K562 (cell line): ENCODE measurements around the gene MAP10. TPM values are rescaled to one million over a fixed set of nuclear protein-coding genes. Genes with fewer than 3 reads are reported as not detected.
A peak's percentile ranks its signal among the peaks of the same experiment; 100 is the strongest.

Experiments used
- CEBPB ChIP-seq: fragments of 450-650 bp; IDR thresholded peaks from 2 replicates; pipeline ENCODE4 v1.6.1; 2016; ENCODE audit warnings: missing genetic modification characterization, missing compliant biosample characterization
- CXXC5 ChIP-seq: fragments of 250-450 bp; sonication (Bioruptor Pico); IDR thresholded peaks from 2 replicates; pipeline ENCODE4 v1.8.0; 2022; ENCODE audit warnings: inconsistent platforms, mild to moderate bottlenecking, moderate library complexity
- ERF ChIP-seq: fragments of 450-650 bp; formaldehyde crosslinking; IDR thresholded peaks from 2 replicates; pipeline ENCODE4 v1.4.0; 2020; ENCODE audit warnings: mild to moderate bottlenecking, mixed read lengths
- KAT8 ChIP-seq: fragments of 450-650 bp; IDR thresholded peaks from 2 replicates; pipeline ENCODE4 v1.6.1; 2016; ENCODE audit warnings: low read depth, mild to moderate bottlenecking
- MEF2D ChIP-seq: conservative IDR thresholded peaks from 2 replicates; pipeline ENCODE4 v1.6.1; 2016; ENCODE audit warnings: low read depth, missing genetic modification characterization, missing compliant biosample characterization
- NFIX ChIP-seq: fragments of 250-450 bp; sonication (Bioruptor Pico); IDR thresholded peaks from 2 replicates; pipeline ENCODE4 v1.4.0; 2020; ENCODE audit warnings: low read depth, mild to moderate bottlenecking, moderate library complexity
- PCBP1 ChIP-seq: fragments of 200-400 bp; formaldehyde crosslinking; IDR thresholded peaks from 2 replicates; pipeline ENCODE4 v1.6.1; 2018; ENCODE audit warnings: mild to moderate bottlenecking, low read depth, low read length; ENCODE audit not compliant: poor library complexity, severe bottlenecking
- PHF20 ChIP-seq: fragments of 450-650 bp; IDR thresholded peaks from 2 replicates; pipeline ENCODE4 v1.6.1; 2018; ENCODE audit not compliant: partially characterized antibody
- SAFB ChIP-seq: fragments of 200-400 bp; formaldehyde crosslinking; IDR thresholded peaks from 2 replicates; pipeline ENCODE4 v1.6.1; 2017; ENCODE audit warnings: low read depth, low read length, borderline replicate concordance
- SAFB2 ChIP-seq: fragments of 200-400 bp; formaldehyde crosslinking; IDR thresholded peaks from 2 replicates; pipeline ENCODE4 v1.6.1; 2018; ENCODE audit warnings: borderline replicate concordance, low read length, low read depth, moderate library complexity; ENCODE audit not compliant: severe bottlenecking
- SMAD4 ChIP-seq: fragments of 250-450 bp; sonication (Bioruptor Pico); conservative IDR thresholded peaks from 2 replicates; pipeline ENCODE4 v1.8.0; 2021; ENCODE audit warnings: inconsistent platforms, mild to moderate bottlenecking, moderate library complexity
- SPI1 ChIP-seq: IDR thresholded peaks from 2 replicates; pipeline ENCODE4 v1.6.1; 2011; ENCODE audit warnings: low read depth, low read length, control low read depth, borderline replicate concordance
- ZNF121 ChIP-seq: sonication (generic); formaldehyde crosslinking; conservative IDR thresholded peaks from 2 replicates; pipeline ENCODE4 v1.8.0; 2022; ENCODE audit warnings: missing genetic modification reagents
- ZNF165 ChIP-seq: fragments of 250-450 bp; sonication (Bioruptor Pico); IDR thresholded peaks from 2 replicates; pipeline ENCODE4 v1.4.0; 2020; ENCODE audit warnings: borderline replicate concordance
- ZNF232 ChIP-seq: sonication (generic); formaldehyde crosslinking; IDR thresholded peaks from 2 replicates; pipeline ENCODE4 v1.8.0; 2022; ENCODE audit warnings: mild to moderate bottlenecking, missing genetic modification reagents
- polyA plus RNA-seq, 8 experiments: library from polyadenylated mRNA; depleted of rRNA in 4 of 8; stranded (reverse) in 5 of 8; unstranded in 3 of 8; fragments of >200 nt; fragmentation: Nextera tagmentation in 2 of 8; fragmentation: Illumina TruSeq in 1 of 8; extraction: Ambion mirVana in 2 of 8; extraction: Trizol in 1 of 8; gene quantifications; 2 replicates each; pipeline versions ENCODE4 v1.2.1 to v1.2.3, GENCODE V29; 2011 to 2014; ENCODE audit warnings: inconsistent platforms in 1 of 8, missing spikeins in 1 of 8
- total RNA-seq, 7 experiments: library from RNA; depleted of rRNA in 6 of 7; stranded (reverse); fragments of >200 nt in 6 of 7; fragmentation: Illumina TruSeq in 2 of 7; extraction: Trizol in 2 of 7; gene quantifications; 2 replicates each; pipeline versions ENCODE4 v1.2.1 to v1.2.3, GENCODE V29; 2011 to 2021; ENCODE audit warnings: low replicate concordance in 1 of 7
- TF ChIP-seq, protein P1 (sequence below): fragments of 450-650 bp; IDR thresholded peaks from 2 replicates; pipeline ENCODE4 v1.6.1; 2016; ENCODE audit warnings: low read depth
- TF ChIP-seq, protein P2 (sequence below): fragments of 250-450 bp; sonication (Bioruptor Pico); IDR thresholded peaks from 2 replicates; pipeline ENCODE4 v1.8.0; 2021; ENCODE audit warnings: borderline replicate concordance, mild to moderate bottlenecking, moderate library complexity; ENCODE audit not compliant: poor library complexity, severe bottlenecking
- TF ChIP-seq, protein P3 (sequence below): sonication (generic); formaldehyde crosslinking; IDR thresholded peaks from 2 replicates; pipeline ENCODE4 v1.8.1; 2022; ENCODE audit warnings: missing genetic modification reagents

The MAP10 gene
- total and polyA plus RNA-seq, 9 of the 15 experiments (the other 6 are each of a cell fraction or from before 2014, with no cell fraction given) = 0.11 to 0.98 (median 0.69) TPM

DNA sequence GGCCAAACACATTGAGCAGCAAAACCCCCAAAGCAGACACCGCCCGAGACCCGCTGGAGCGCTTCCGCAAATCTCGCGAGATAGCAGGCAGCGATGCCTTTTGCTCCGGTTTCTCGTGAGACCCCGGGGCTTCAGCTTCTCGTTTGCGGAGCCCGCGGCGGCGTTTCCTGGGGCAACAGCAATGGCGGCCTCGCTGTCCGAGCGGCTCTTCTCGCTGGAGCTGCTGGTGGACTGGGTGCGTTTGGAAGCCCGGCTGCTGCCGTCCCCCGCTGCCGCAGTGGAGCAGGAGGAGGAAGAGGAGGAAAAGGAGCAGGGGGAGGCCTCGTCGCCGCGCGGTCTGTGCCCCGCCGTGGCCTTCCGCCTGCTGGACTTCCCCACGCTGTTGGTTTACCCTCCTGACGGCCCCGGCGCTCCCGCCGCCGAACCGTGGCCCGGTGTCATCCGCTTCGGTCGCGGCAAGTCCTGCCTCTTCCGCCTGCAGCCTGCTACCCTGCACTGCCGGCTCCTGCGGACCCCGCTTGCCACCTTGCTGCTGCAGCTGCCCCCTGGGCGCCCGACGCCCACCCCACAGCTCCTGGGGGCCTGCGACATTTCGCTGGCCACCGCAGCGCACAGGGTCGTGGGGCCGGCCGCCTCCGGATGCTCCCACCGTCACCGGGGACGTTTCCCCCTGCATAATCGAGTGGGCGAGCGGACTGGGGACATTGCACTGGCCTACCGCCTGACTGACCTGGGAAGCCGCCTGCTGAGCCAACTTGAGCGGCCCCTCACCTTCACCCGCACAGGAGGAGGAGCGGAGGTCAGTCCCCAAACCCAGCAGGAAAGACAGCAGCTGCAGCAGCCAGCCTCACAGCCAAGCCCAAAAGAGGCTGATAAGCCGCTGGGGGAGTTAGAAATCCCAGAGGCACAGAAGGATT is at the start of gene MAP10 (continued):
- TF ChIP-seq, protein P1, sequence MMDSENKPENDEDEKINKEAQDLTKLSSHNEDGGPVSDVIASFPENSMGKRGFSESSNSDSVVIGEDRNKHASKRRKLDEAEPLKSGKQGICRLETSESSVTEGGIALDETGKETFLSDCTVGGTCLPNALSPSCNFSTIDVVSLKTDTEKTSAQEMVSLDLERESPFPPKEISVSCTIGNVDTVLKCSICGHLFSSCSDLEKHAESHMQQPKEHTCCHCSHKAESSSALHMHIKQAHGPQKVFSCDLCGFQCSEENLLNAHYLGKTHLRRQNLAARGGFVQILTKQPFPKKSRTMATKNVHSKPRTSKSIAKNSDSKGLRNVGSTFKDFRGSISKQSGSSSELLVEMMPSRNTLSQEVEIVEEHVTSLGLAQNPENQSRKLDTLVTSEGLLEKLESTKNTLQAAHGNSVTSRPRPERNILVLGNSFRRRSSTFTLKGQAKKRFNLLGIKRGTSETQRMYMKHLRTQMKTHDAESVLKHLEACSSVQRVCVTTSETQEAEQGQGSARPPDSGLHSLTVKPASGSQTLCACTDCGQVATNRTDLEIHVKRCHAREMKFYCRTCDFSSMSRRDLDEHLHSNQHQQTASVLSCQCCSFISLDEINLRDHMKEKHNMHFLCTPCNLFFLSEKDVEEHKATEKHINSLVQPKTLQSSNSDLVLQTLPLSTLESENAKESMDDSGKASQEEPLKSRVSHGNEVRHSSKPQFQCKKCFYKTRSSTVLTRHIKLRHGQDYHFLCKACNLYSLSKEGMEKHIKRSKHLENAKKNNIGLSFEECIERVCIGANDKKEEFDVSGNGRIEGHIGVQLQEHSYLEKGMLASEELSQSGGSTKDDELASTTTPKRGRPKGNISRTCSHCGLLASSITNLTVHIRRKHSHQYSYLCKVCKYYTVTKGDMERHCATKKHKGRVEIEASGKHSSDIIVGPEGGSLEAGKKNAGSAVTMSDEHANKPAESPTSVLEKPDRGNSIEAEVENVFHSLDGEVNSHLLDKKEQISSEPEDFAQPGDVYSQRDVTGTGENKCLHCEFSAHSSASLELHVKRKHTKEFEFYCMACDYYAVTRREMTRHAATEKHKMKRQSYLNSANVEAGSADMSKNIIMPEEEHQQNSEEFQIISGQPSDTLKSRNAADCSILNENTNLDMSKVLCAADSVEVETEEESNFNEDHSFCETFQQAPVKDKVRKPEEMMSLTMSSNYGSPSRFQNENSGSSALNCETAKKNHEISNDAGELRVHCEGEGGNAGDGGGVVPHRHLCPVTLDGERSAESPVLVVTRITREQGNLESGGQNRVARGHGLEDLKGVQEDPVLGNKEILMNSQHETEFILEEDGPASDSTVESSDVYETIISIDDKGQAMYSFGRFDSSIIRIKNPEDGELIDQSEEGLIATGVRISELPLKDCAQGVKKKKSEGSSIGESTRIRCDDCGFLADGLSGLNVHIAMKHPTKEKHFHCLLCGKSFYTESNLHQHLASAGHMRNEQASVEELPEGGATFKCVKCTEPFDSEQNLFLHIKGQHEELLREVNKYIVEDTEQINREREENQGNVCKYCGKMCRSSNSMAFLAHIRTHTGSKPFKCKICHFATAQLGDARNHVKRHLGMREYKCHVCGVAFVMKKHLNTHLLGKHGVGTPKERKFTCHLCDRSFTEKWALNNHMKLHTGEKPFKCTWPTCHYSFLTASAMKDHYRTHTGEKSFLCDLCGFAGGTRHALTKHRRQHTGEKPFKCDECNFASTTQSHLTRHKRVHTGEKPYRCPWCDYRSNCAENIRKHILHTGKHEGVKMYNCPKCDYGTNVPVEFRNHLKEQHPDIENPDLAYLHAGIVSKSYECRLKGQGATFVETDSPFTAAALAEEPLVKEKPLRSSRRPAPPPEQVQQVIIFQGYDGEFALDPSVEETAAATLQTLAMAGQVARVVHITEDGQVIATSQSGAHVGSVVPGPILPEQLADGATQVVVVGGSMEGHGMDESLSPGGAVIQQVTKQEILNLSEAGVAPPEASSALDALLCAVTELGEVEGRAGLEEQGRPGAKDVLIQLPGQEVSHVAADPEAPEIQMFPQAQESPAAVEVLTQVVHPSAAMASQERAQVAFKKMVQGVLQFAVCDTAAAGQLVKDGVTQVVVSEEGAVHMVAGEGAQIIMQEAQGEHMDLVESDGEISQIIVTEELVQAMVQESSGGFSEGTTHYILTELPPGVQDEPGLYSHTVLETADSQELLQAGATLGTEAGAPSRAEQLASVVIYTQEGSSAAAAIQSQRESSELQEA = no peak
- TF ChIP-seq PHF20 = peak; percentile 40
- 0 out of 2 replicates have a peak, but pooled peaks have one; percentile 27 for TF ChIP-seq SMAD4 (CRISPR knock-in tag)
- no peak for TF ChIP-seq ZNF232 (CRISPR knock-in tag)
- TF ChIP-seq, protein P2, sequence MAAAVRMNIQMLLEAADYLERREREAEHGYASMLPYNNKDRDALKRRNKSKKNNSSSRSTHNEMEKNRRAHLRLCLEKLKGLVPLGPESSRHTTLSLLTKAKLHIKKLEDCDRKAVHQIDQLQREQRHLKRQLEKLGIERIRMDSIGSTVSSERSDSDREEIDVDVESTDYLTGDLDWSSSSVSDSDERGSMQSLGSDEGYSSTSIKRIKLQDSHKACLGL (CRISPR knock-in tag) = no peak
- TF ChIP-seq, protein P3, sequence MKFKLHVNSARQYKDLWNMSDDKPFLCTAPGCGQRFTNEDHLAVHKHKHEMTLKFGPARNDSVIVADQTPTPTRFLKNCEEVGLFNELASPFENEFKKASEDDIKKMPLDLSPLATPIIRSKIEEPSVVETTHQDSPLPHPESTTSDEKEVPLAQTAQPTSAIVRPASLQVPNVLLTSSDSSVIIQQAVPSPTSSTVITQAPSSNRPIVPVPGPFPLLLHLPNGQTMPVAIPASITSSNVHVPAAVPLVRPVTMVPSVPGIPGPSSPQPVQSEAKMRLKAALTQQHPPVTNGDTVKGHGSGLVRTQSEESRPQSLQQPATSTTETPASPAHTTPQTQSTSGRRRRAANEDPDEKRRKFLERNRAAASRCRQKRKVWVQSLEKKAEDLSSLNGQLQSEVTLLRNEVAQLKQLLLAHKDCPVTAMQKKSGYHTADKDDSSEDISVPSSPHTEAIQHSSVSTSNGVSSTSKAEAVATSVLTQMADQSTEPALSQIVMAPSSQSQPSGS (CRISPR knock-in tag) = peak; percentile 53; the same call in 1 of the 2 replicates
- no peak for TF ChIP-seq SAFB2
- TF ChIP-seq SPI1 = peak; percentile 21; the same call in 1 of the 2 replicates
- no peak for TF ChIP-seq ZNF121
- no peak for TF ChIP-seq KAT8
- no peak for TF ChIP-seq SAFB
- TF ChIP-seq ZNF165 (CRISPR knock-in tag) = no peak
- no peak for TF ChIP-seq NFIX (CRISPR knock-in tag)
- TF ChIP-seq ERF (CRISPR knock-in tag) = no peak
- peak; percentile 39 for TF ChIP-seq PCBP1
- TF ChIP-seq CXXC5 (CRISPR knock-in tag) = peak; percentile 70
- no peak for TF ChIP-seq CEBPB (tag)
- no peak for TF ChIP-seq MEF2D (tag)
